Measurements from ENCODE around the gene OGFR.

The OGFR gene

GRCh38 chr20:62822239-62822787 lies 17.7 kb downstream of the OGFR start:
- H3K27ac ChIP-seq, result peak overlapping the region; percentile 58
- TF ChIP-seq, protein P1, sequence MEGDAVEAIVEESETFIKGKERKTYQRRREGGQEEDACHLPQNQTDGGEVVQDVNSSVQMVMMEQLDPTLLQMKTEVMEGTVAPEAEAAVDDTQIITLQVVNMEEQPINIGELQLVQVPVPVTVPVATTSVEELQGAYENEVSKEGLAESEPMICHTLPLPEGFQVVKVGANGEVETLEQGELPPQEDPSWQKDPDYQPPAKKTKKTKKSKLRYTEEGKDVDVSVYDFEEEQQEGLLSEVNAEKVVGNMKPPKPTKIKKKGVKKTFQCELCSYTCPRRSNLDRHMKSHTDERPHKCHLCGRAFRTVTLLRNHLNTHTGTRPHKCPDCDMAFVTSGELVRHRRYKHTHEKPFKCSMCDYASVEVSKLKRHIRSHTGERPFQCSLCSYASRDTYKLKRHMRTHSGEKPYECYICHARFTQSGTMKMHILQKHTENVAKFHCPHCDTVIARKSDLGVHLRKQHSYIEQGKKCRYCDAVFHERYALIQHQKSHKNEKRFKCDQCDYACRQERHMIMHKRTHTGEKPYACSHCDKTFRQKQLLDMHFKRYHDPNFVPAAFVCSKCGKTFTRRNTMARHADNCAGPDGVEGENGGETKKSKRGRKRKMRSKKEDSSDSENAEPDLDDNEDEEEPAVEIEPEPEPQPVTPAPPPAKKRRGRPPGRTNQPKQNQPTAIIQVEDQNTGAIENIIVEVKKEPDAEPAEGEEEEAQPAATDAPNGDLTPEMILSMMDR (IDR thresholded peaks at IDR 0.05; ENCODE audit: low read depth, low read length), result 0 out of 2 replicates have a peak, but pooled peaks have one; percentile 35
- DNase-seq, result peak; percentile 48

DNA sequence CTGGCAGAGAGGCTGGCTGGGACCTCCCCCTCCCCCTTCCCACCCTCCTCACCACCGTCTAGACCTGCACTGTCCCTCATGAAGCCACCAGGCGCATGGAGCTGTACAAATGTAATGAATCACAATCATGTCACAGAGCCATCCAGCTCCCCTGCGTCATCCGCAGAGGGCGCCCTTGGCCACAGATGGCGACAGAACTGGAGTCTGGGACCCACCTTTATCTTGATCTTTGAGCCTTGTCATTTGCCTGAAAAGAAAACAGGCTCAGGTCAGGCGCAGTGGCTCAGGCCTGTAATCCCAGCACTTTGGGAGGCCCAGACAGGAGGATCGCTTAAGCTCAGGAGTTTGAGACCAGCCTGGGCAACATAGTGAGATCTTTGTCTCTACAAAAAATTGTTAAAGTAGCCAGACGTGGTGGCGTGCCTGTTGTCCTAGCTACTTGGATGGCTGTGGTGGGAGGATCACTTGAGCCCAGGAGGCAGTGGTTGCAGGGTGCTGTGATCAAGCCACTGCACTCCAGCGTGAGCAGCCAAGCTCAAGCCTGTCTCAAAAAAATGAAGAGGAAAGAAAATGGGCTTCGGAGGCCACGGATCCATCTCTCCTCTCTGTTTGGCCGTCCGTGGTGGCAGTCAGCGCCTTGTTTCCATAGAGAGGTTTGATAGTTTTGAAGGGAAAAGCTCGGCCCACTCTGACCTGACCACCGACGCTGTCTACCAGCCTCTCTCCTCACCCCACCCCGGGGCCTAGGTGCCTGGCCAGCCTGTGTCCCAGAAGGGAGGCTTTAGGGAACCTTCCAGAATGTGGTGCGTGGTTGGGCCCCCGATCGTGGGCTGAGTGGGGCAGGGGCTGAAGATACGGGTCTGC lies 18.4 kb downstream of the OGFR start:
- no peaks in the 10 kb centered on the region for H3K36me3 ChIP-seq
- H3K4me3 ChIP-seq (ENCODE audit: low read depth, low read length), result no peak overlapping the region
- peak; percentile 92 for DNase-seq
- no peaks in the 10 kb centered on the region for H3K27me3 ChIP-seq (ENCODE audit: insufficient read depth, low read depth, severe bottlenecking)
- H3K9me3 ChIP-seq (ENCODE audit: severe bottlenecking), result no peaks in the 10 kb centered on the region
- peak overlapping the region; percentile 58 for H3K27ac ChIP-seq
- TF ChIP-seq, protein P1 (IDR thresholded peaks at IDR 0.05; ENCODE audit: low read depth, low read length), result peak; percentile 82

More at GRCh38 chr20:62822239-62822787, 17.7 kb downstream of the OGFR start:
- Histone ChIP-seq H3K27me3 (ENCODE audit: insufficient read depth, low read depth, severe bottlenecking) (no peaks in the 10 kb centered on the region), H3K36me3 (no peaks in the 10 kb centered on the region), H3K4me3 (ENCODE audit: low read depth, low read length) (no peak overlapping the region), H3K9me3 (ENCODE audit: severe bottlenecking) (no peaks in the 10 kb centered on the region)

- Histone ChIP-seq H3K4me3 (ENCODE audit: low read depth, low read length) (no peak overlapping the region), H3K9me3 (ENCODE audit: severe bottlenecking) (no peaks in the 10 kb centered on the region), H3K27me3 (ENCODE audit: insufficient read depth, low read depth, severe bottlenecking) (no peaks in the 10 kb centered on the region), H3K27ac (0 out of 2 replicates have a peak overlapping the region, but pooled peaks have one; percentile 3), H3K36me3 (no peaks in the 10 kb centered on the region)
- DNase-seq, result no peak
- TF ChIP-seq, protein P1 (IDR thresholded peaks at IDR 0.05; ENCODE audit: low read depth, low read length), result no peak
These were observed 19.2 kb downstream of the OGFR start for GRCh38 chr20:62823688-62824475.

DNA sequence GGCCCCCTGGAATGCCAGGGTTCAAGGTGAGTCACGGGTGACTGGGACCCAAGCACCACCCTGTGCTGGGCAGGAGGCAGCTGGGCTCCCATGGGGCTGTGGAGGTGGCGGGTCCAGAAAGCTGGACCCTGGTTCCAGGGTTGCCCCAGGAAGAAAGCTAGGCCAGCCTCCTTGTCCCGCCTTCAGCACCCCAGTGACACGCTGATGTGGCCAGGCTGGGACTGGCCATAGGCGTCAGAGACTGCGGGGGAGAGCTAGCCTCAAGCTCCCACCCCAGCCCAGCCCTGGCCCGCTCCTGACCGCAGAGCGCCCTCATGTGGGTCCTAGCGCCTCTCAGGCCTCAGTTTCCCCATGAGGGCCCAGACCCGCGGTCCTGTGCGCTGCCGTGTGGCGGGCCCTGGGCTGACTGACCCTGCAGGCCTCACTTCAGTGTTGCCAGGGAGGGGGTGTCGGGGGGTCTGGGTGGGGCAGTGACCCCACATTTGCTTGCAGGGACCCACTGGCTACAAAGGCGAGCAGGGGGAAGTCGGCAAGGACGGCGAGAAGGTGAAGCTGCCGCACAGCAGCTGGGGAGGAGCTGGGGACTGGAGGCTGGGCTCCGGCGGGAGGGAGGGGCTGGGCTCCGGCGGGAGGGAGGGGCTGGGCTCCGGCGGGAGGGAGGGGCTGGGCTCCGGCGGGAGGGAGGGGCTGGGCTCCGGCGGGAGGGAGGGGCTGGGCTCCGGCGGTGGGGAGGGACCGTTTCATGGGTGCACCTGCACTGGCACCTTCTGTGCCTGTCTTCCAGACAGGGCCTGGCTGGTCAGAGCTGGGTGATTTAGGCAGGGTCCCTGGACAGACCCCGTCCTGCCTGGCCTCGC lies 20.1 kb downstream of the OGFR start:
- Histone ChIP-seq H3K9me3 (ENCODE audit: severe bottlenecking) (no peaks in the 10 kb centered on the region), H3K27me3 (ENCODE audit: insufficient read depth, low read depth, severe bottlenecking) (no peaks in the 10 kb centered on the region), H3K36me3 (no peaks in the 10 kb centered on the region), H3K27ac (peak overlapping the region; percentile 67), H3K4me3 (ENCODE audit: low read depth, low read length) (no peak overlapping the region)
- TF ChIP-seq, protein P1 (IDR thresholded peaks at IDR 0.05; ENCODE audit: low read depth, low read length), result no peak
- DNase-seq, result peak; percentile 83

- no peak for DNase-seq
- Histone ChIP-seq H3K4me3 (ENCODE audit: low read depth, low read length) (no peak overlapping the region), H3K27ac (peak overlapping the region; percentile 36; the same call in 1 of the 2 replicates), H3K9me3 (ENCODE audit: severe bottlenecking) (no peaks in the 10 kb centered on the region), H3K27me3 (ENCODE audit: insufficient read depth, low read depth, severe bottlenecking) (no peaks in the 10 kb centered on the region), H3K36me3 (no peaks in the 10 kb centered on the region)
- TF ChIP-seq, protein P1 (IDR thresholded peaks at IDR 0.05; ENCODE audit: low read depth, low read length), result no peak
These were observed 20.8 kb downstream of the OGFR start for GRCh38 chr20:62825333-62825985.
